ENCODE measurements around the gene NHLRC4. TPM values are rescaled to one million over a fixed set of nuclear protein-coding genes. Genes with fewer than 3 reads are reported as not detected.

The NHLRC4 gene
- total and polyA plus RNA-seq, 9 of the 15 experiments (the other 6 are each of a cell fraction or from before 2014, with no cell fraction given), result 0.24 to 3.7 (median 1.3) TPM; not detected in 2

DNA sequence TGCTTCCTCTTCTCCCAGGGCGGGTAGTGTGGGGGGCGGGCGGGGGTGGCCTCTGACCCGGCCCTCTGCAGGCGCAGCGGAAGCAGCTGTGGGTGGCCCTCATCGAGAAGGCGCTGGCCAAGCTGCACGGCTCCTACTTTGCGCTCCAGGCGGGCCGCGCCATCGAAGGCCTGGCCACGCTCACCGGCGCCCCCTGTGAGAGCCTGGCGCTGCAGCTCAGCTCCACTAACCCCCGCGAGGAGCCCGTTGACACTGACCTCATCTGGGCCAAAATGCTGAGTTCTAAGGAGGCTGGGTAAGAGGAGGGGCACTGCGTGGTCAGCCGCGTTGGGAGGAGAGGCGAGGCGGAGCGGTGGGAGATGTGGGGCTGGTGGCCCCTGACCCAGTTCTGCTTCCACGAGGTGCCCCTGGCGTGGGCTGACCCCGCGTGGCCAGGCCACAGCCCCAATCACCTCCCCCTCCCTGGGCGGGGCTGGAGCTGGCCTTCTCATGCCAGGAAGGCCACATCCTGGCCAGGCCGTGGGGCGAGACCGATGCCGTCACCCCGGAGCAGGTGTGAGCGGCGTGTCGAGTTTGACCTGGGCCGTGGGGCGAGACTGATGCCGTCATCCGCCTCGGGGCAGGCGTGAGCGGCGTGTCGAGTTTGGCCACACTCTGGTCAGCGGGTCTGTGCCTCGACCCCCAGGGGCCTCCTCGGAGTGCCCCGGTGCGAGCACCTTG is 17.1 kb upstream of the NHLRC4 start (continued):
- TF ChIP-seq, protein P1, sequence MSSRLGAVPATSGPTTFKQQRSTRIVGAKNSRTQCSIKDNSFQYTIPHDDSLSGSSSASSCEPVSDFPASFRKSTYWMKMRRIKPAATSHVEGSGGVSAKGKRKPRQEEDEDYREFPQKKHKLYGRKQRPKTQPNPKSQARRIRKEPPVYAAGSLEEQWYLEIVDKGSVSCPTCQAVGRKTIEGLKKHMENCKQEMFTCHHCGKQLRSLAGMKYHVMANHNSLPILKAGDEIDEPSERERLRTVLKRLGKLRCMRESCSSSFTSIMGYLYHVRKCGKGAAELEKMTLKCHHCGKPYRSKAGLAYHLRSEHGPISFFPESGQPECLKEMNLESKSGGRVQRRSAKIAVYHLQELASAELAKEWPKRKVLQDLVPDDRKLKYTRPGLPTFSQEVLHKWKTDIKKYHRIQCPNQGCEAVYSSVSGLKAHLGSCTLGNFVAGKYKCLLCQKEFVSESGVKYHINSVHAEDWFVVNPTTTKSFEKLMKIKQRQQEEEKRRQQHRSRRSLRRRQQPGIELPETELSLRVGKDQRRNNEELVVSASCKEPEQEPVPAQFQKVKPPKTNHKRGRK (tag; IDR thresholded peaks at IDR 0.05), result no peak
- TF ChIP-seq, protein P2, sequence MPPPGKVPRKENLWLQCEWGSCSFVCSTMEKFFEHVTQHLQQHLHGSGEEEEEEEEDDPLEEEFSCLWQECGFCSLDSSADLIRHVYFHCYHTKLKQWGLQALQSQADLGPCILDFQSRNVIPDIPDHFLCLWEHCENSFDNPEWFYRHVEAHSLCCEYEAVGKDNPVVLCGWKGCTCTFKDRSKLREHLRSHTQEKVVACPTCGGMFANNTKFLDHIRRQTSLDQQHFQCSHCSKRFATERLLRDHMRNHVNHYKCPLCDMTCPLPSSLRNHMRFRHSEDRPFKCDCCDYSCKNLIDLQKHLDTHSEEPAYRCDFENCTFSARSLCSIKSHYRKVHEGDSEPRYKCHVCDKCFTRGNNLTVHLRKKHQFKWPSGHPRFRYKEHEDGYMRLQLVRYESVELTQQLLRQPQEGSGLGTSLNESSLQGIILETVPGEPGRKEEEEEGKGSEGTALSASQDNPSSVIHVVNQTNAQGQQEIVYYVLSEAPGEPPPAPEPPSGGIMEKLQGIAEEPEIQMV (tag; conservative IDR thresholded peaks at IDR 0.05; ENCODE audit: low read depth), result no peak
- TF ChIP-seq KAT7 (CRISPR knock-in tag; IDR thresholded peaks at IDR 0.05; ENCODE audit: borderline replicate concordance), result no peak
- TF ChIP-seq, protein P3, sequence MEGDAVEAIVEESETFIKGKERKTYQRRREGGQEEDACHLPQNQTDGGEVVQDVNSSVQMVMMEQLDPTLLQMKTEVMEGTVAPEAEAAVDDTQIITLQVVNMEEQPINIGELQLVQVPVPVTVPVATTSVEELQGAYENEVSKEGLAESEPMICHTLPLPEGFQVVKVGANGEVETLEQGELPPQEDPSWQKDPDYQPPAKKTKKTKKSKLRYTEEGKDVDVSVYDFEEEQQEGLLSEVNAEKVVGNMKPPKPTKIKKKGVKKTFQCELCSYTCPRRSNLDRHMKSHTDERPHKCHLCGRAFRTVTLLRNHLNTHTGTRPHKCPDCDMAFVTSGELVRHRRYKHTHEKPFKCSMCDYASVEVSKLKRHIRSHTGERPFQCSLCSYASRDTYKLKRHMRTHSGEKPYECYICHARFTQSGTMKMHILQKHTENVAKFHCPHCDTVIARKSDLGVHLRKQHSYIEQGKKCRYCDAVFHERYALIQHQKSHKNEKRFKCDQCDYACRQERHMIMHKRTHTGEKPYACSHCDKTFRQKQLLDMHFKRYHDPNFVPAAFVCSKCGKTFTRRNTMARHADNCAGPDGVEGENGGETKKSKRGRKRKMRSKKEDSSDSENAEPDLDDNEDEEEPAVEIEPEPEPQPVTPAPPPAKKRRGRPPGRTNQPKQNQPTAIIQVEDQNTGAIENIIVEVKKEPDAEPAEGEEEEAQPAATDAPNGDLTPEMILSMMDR (IDR thresholded peaks at IDR 0.05 in 2 of 3, conservative IDR thresholded peaks at IDR 0.05 in 1 of 3; ENCODE audit: insufficient read depth in 2 of 3, low read depth in 1 of 3, low read length in 3 of 3), result no peak; a peak in 1 of 6 replicates
- TF ChIP-seq NUFIP1 (IDR thresholded peaks at IDR 0.05; ENCODE audit: partially characterized antibody), result no peak
- peak; percentile 5; the same call in 1 of the 2 replicates for TF ChIP-seq POLR2G (IDR thresholded peaks at IDR 0.05; ENCODE audit: low read depth, low read length)
